Parathyroid adenoma (tissue), 2 donors: ENCODE data around the gene SLC35F3.

Experiments
- H2AFZ ChIP-seq: fragments of 300-600 bp; sonication (generic); one replicate; pipeline ENCODE4 v1.7.0; 2017; ENCODE audit warnings: antibody characterized with exemption, mild to moderate bottlenecking
- H3K27ac ChIP-seq: fragments of 300-600 bp; sonication (generic); one replicate; pipeline ENCODE4 v1.7.0; 2017
- H3K27me3 ChIP-seq: fragments of 300-600 bp; sonication (generic); one replicate; pipeline ENCODE4 v1.7.0; 2017; ENCODE audit warnings: low read length; ENCODE audit not compliant: control insufficient read depth, insufficient read depth
- H3K36me3 ChIP-seq: fragments of 300-600 bp; sonication (generic); one replicate; pipeline ENCODE4 v1.7.0; 2017; ENCODE audit warnings: low read length; ENCODE audit not compliant: control insufficient read depth, insufficient read depth
- H3K4me1 ChIP-seq: fragments of 300-600 bp; sonication (generic); one replicate; pipeline ENCODE4 v1.7.0; 2017; ENCODE audit warnings: control low read depth
- H3K4me2 ChIP-seq: fragments of 300-600 bp; sonication (generic); one replicate; pipeline ENCODE4 v1.7.0; 2017; ENCODE audit warnings: low read length
- H3K4me3 ChIP-seq: fragments of 300-600 bp; sonication (generic); one replicate; pipeline ENCODE4 v1.7.0; 2017; ENCODE audit warnings: low read depth, low read length
- H3K79me2 ChIP-seq: fragments of 300-600 bp; sonication (generic); one replicate; pipeline ENCODE4 v1.7.0; 2017; ENCODE audit warnings: control low read depth
- H3K9ac ChIP-seq: fragments of 300-600 bp; sonication (generic); one replicate; pipeline ENCODE4 v1.7.0; 2017; ENCODE audit warnings: mild to moderate bottlenecking
- H3K9me3 ChIP-seq: fragments of 300-600 bp; sonication (generic); one replicate; pipeline ENCODE4 v1.7.0; 2017; ENCODE audit warnings: low read length; ENCODE audit not compliant: control insufficient read depth
- TF ChIP-seq, protein P1 (sequence below): fragments of 300-600 bp; sonication (generic); IDR thresholded peaks from one replicate; pipeline ENCODE4 v1.7.0; 2017; ENCODE audit warnings: antibody characterized with exemption, mild to moderate bottlenecking
- donor health status: primary hyperparathyroidism.

The SLC35F3 gene

DNA sequence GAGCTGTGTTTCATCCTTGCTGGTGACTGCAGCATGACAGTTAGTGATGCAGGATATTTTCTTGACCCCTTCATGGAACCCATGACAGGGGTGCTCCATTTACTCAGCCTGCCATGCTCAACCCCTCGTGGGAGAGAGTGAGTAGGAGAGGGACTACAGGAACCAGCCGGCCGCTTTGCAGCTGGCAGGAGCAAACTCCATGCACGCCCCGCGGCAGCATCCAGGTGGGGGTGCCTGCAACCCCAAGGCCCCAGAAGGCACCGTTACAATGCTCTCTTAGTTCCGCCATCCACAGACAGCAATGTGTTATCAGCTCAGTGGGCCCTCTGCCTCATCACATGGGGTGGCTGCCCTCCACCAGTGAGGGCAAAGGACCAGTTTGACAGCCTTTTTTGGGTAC, 135.1 kb downstream of the SLC35F3 start:
- Histone ChIP-seq H3K9ac (no peak overlapping the region), H3K27me3 (no peaks in the 10 kb centered on the region), H3K36me3 (no peaks in the 10 kb centered on the region), H3K9me3 (no peaks in the 10 kb centered on the region), H3K79me2 (no peaks in the 10 kb centered on the region), H3K4me2 (no peak overlapping the region), H3K4me3 (no peak overlapping the region), H3K27ac (no peak overlapping the region), H2AFZ (no peak overlapping the region), H3K4me1 (no peaks in the 10 kb centered on the region)
- TF ChIP-seq, protein P1, sequence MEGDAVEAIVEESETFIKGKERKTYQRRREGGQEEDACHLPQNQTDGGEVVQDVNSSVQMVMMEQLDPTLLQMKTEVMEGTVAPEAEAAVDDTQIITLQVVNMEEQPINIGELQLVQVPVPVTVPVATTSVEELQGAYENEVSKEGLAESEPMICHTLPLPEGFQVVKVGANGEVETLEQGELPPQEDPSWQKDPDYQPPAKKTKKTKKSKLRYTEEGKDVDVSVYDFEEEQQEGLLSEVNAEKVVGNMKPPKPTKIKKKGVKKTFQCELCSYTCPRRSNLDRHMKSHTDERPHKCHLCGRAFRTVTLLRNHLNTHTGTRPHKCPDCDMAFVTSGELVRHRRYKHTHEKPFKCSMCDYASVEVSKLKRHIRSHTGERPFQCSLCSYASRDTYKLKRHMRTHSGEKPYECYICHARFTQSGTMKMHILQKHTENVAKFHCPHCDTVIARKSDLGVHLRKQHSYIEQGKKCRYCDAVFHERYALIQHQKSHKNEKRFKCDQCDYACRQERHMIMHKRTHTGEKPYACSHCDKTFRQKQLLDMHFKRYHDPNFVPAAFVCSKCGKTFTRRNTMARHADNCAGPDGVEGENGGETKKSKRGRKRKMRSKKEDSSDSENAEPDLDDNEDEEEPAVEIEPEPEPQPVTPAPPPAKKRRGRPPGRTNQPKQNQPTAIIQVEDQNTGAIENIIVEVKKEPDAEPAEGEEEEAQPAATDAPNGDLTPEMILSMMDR, result no peak

DNA sequence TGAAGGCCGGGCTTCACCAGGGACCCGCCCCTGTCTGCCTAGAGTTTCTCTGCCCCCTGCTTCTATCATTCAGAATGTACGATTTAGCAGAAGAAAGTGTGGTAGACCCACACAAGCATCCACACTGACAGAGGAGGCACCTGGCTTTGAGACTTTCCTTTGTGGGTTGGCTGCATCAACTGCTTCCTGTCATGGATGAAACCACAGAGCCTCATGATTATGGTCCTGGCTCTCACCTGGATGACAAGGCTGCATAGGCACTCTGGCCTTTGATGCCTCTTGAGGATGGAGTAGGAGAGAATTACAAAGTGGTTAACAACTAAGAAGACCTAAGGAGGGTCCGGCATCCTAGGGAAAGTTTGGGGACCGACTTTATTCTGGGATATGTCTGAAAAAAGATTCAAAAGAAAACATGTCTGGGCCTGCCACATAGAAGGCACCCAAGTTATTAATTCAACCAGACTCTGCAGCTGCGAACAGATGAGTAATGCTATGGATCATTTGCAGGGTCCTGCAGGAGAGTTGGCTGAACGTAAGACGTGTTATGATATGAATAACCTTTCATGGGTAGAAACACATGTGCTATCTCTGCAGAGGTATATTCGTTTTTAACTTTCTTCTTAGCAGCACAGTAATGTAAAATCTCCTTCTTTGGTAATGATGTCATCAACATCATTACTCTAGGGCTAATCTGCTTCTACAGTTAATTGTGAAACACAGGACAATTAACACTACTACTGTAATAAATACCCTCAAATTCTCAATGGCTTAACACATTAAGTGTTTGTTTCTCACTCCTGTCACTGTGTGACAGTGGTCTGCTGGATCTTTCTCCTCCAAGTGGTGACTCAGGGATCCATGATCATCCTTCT, 136.2 kb downstream of the SLC35F3 start:
- no peaks in the 10 kb centered on the region for H3K79me2 ChIP-seq
- H3K4me3 ChIP-seq, result no peak overlapping the region
- H3K9me3 ChIP-seq, result no peaks in the 10 kb centered on the region
- TF ChIP-seq, protein P1, result no peak
- H3K36me3 ChIP-seq, result no peaks in the 10 kb centered on the region
- no peak overlapping the region for H3K27ac ChIP-seq
- H3K27me3 ChIP-seq, result no peaks in the 10 kb centered on the region
- no peaks in the 10 kb centered on the region for H3K4me1 ChIP-seq
- no peak overlapping the region for H3K4me2 ChIP-seq
- no peak overlapping the region for H3K9ac ChIP-seq
- H2AFZ ChIP-seq, result no peak overlapping the region

DNA sequence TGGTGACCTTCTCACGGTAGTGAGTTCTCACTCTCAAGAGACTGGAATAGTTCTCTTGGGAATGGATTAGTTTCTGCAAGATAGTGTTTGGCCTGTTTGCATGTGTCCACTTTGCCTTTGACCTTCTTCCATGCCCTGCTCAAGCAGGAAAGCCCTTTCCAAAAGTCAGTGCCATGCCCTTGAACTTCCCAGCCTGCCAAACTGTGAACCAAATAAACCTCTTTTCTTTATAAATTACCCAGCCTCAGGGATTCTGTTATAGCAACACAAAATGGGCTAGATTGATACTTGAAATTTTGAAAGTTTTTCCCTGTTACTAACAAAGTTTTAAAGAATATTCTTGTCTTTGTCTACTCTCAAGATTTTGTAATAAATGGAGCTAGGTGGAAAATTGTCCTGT, 139.6 kb downstream of the SLC35F3 start:
- Histone ChIP-seq H3K4me3 (no peak overlapping the region), H3K4me1 (no peaks in the 10 kb centered on the region), H3K9ac (no peak overlapping the region), H3K27me3 (no peaks in the 10 kb centered on the region), H3K9me3 (no peaks in the 10 kb centered on the region), H3K79me2 (no peaks in the 10 kb centered on the region), H3K4me2 (no peak overlapping the region), H3K27ac (no peak overlapping the region), H2AFZ (no peak overlapping the region), H3K36me3 (no peaks in the 10 kb centered on the region)
- TF ChIP-seq, protein P1, result no peak

DNA sequence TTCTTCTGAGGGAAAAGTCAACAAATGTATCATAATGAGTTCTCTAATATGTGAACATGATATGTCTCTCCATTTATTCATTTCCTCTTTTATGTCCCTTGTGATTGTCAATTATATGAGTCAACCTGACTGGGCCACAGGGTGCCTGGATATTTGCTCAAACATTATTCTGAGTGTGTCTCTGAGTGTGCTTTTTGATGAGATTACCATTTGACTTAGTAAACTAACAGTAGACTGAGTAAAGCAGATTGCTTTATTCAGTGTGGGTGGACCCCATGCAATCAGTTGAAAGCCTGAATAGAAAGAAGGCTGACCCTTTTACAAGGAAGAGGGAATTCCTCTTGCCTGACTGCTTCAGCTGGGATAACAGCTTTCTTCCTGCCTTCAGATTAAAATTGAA, 142.6 kb downstream of the SLC35F3 start:
- Histone ChIP-seq H3K4me1 (no peaks in the 10 kb centered on the region), H3K27me3 (no peaks in the 10 kb centered on the region), H3K4me3 (no peak overlapping the region), H3K4me2 (no peak overlapping the region), H3K79me2 (no peaks in the 10 kb centered on the region), H3K9me3 (no peaks in the 10 kb centered on the region), H3K36me3 (no peaks in the 10 kb centered on the region), H3K27ac (no peak overlapping the region), H2AFZ (no peak overlapping the region), H3K9ac (no peak overlapping the region)
- TF ChIP-seq, protein P1, result no peak

DNA sequence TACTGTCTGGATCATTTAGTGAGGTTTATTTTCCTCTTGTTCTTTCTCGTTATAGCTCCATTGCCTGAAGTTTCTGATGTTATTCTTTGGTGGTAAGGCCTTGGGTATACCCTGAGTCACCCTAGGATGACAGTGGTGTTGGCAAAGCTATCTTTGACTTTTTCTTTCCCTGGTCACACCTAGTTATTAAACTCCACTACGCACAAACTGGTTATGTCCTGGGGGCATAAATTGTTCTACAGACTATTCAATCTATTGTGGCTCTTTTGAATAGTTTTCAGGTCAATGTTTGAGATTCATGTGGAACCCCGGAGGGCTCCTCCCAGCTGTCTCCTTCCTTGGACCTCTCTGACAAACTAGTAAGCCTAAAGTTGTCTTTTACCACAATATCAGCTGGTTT, 157.7 kb downstream of the SLC35F3 start:
- Histone ChIP-seq H3K9ac (no peak overlapping the region), H3K4me3 (no peak overlapping the region), H3K4me2 (no peak overlapping the region), H2AFZ (no peak overlapping the region), H3K9me3 (no peaks in the 10 kb centered on the region), H3K4me1 (no peaks in the 10 kb centered on the region), H3K27me3 (no peaks in the 10 kb centered on the region), H3K79me2 (no peaks in the 10 kb centered on the region), H3K36me3 (no peaks in the 10 kb centered on the region), H3K27ac (no peak overlapping the region)
- TF ChIP-seq, protein P1, result no peak
